ENCODE data around the gene SLC44A4. TPM values are rescaled to one million over a fixed set of nuclear protein-coding genes. Genes with fewer than 3 reads are reported as not detected.

SLC44A4 gene
- total RNA-seq, 1 donor from 2014 or later: 1.8 TPM

- H3K36me3 ChIP-seq (ENCODE audit: control insufficient read depth, insufficient read depth, low read length): peaks cover 24% of the 10 kb centered on the region
Measured at GRCh38 chr6:31880616-31881015, 1.8 kb upstream of the SLC44A4 start.

DNA sequence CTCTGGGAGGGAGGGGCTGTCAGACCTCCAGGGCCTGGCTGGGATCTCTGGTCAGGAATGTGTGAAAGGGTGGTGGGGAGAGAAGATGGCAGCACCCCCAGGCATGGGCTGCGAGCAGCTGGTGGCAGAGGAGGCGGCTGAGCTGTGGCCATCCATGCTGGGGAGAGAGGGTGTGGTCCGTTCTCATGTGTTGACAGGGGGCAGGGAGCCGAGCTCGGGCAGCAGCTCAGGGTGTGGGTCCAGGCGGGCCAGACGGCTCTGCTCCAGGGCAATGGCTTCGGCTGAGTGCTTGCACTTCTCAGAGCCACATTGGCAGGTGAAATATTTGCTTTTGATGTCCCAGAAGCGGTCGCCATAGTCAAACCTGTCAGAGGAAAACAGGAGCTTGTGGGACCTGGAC lies 1.1 kb upstream of the SLC44A4 start:
- Histone ChIP-seq H3K27me3 (ENCODE audit: control insufficient read depth, insufficient read depth, low read length) (no peaks in the 10 kb centered on the region), H3K36me3 (ENCODE audit: control insufficient read depth, insufficient read depth, low read length) (peaks cover 22% of the 10 kb centered on the region), H3K4me3 (ENCODE audit: low read depth, low read length) (no peak overlapping the region)
- FAIRE-seq (no peak), DNase-seq (ENCODE audit: low read depth) (no peak)
- TF ChIP-seq, protein P1, sequence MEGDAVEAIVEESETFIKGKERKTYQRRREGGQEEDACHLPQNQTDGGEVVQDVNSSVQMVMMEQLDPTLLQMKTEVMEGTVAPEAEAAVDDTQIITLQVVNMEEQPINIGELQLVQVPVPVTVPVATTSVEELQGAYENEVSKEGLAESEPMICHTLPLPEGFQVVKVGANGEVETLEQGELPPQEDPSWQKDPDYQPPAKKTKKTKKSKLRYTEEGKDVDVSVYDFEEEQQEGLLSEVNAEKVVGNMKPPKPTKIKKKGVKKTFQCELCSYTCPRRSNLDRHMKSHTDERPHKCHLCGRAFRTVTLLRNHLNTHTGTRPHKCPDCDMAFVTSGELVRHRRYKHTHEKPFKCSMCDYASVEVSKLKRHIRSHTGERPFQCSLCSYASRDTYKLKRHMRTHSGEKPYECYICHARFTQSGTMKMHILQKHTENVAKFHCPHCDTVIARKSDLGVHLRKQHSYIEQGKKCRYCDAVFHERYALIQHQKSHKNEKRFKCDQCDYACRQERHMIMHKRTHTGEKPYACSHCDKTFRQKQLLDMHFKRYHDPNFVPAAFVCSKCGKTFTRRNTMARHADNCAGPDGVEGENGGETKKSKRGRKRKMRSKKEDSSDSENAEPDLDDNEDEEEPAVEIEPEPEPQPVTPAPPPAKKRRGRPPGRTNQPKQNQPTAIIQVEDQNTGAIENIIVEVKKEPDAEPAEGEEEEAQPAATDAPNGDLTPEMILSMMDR (IDR thresholded peaks at IDR 0.05; ENCODE audit: insufficient read depth, low read length, severe bottlenecking): no peak

More at GRCh38 chr6:31880616-31881015, 1.8 kb upstream of the SLC44A4 start:
- no peak overlapping the region for H3K4me3 ChIP-seq (ENCODE audit: low read depth, low read length)
- DNase-seq (ENCODE audit: low read depth): no peak
- no peak for FAIRE-seq
- H3K27me3 ChIP-seq (ENCODE audit: control insufficient read depth, insufficient read depth, low read length): no peaks in the 10 kb centered on the region
- TF ChIP-seq, protein P1 (IDR thresholded peaks at IDR 0.05; ENCODE audit: insufficient read depth, low read length, severe bottlenecking): no peak

DNA sequence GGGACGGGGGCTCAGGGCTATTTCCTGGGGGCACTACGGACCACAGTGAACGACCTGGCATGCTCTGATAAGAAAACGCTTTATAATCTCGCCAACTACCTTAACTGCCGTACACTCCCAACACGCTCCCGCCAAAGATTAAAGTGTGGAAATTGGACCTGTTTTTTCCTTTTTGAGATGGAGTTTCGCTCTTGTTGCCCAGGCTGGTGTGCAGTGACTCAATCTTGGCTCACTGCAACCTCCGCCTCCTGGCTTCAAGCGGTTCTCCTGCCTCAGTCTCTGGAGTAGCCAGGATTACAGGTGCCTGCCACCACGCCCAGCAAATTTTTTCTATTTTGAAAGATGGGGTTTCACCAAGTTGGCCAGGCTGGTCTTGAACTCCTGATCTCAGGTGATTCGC lies 346 bp upstream of the SLC44A4 start:
- H3K27me3 ChIP-seq (ENCODE audit: control insufficient read depth, insufficient read depth, low read length): no peaks in the 10 kb centered on the region
- TF ChIP-seq, protein P1 (IDR thresholded peaks at IDR 0.05; ENCODE audit: insufficient read depth, low read length, severe bottlenecking): no peak
- DNase-seq (ENCODE audit: low read depth): peak; percentile 52

GRCh38 chr6:31878222-31878621 lies 575 bp downstream of the SLC44A4 start:
- Histone ChIP-seq H3K4me3 (ENCODE audit: low read depth, low read length) (peak overlapping the region; percentile 13), H3K27me3 (ENCODE audit: control insufficient read depth, insufficient read depth, low read length) (no peaks in the 10 kb centered on the region), H3K36me3 (ENCODE audit: control insufficient read depth, insufficient read depth, low read length) (peaks cover 11% of the 10 kb centered on the region)
- TF ChIP-seq, protein P1 (IDR thresholded peaks at IDR 0.05; ENCODE audit: insufficient read depth, low read length, severe bottlenecking): no peak
- no peak for FAIRE-seq
- no peak for DNase-seq (ENCODE audit: low read depth)

More for the DNA sequence above, 346 bp upstream of the SLC44A4 start:
- FAIRE-seq: no peak
- H3K36me3 ChIP-seq (ENCODE audit: control insufficient read depth, insufficient read depth, low read length): peaks cover 15% of the 10 kb centered on the region
- H3K4me3 ChIP-seq (ENCODE audit: low read depth, low read length): peak overlapping the region; percentile 13

- no peak for DNase-seq (ENCODE audit: low read depth)
- peaks cover 6% of the 10 kb centered on the region for H3K36me3 ChIP-seq (ENCODE audit: control insufficient read depth, insufficient read depth, low read length)
- H3K27me3 ChIP-seq (ENCODE audit: control insufficient read depth, insufficient read depth, low read length): no peaks in the 10 kb centered on the region
- TF ChIP-seq, protein P1 (IDR thresholded peaks at IDR 0.05; ENCODE audit: insufficient read depth, low read length, severe bottlenecking): no peak
- H3K4me3 ChIP-seq (ENCODE audit: low read depth, low read length): no peak overlapping the region
- FAIRE-seq: no peak
Measured at GRCh38 chr6:31877651-31878161, 1.1 kb downstream of the SLC44A4 start.

DNA sequence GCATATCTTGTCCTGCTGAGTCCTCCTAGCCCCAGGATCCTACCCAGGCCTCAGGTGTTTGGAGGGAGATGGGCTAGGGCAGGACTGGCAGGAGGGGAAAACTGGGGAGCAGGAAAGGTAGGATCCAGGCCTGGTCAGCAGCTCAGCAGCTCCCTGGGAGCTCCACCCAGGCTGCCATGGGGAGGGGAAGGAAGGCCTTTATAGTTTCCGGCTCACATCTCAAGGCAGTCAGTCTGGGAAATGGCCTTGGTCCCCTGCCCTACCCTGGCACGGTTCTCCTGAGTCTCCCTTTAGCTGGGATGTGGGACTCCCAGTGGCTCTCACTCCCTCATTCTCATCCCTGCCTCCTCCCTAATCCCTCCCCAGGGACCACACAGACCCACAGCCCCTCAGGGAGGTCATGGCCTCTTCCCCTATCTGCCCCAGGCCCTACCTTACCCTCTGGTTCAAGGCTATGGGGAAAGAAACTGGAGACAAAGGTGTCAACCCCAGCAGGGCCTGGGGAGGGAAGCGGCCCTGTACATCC lies 1.6 kb downstream of the SLC44A4 start:
- FAIRE-seq (no peak), DNase-seq (ENCODE audit: low read depth) (no peak)
- H3K36me3 ChIP-seq (ENCODE audit: control insufficient read depth, insufficient read depth, low read length): peaks cover 2% of the 10 kb centered on the region
- TF ChIP-seq, protein P1 (IDR thresholded peaks at IDR 0.05; ENCODE audit: insufficient read depth, low read length, severe bottlenecking): no peak
- H3K27me3 ChIP-seq (ENCODE audit: control insufficient read depth, insufficient read depth, low read length): no peaks in the 10 kb centered on the region
- no peak overlapping the region for H3K4me3 ChIP-seq (ENCODE audit: low read depth, low read length)
